ENCODE measurements around the gene IL4R.

DNA sequence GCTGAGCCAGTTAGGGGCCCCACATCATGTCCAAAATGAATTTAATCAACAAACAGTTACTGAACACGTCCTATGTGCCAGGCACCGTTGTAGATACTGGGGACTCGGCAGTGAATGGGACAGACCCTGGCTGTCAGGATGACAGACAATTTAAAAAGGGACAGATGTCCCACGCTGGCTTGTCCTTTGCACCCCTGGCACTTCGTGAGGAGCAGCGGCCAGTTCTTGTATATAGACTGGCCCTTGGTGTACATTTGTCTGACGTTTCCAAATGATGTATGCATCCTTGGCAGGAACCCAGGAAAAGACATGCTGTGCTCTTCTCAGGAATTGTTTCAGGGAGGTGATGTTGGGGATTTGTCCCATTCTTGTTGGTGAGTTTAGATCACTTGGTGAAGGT is 21.1 kb downstream of the IL4R start:
- no peak for TF ChIP-seq EZH2 (optimal IDR thresholded peaks at IDR 0.05; ENCODE audit: low read depth, low read length)
- TF ChIP-seq, protein P1, sequence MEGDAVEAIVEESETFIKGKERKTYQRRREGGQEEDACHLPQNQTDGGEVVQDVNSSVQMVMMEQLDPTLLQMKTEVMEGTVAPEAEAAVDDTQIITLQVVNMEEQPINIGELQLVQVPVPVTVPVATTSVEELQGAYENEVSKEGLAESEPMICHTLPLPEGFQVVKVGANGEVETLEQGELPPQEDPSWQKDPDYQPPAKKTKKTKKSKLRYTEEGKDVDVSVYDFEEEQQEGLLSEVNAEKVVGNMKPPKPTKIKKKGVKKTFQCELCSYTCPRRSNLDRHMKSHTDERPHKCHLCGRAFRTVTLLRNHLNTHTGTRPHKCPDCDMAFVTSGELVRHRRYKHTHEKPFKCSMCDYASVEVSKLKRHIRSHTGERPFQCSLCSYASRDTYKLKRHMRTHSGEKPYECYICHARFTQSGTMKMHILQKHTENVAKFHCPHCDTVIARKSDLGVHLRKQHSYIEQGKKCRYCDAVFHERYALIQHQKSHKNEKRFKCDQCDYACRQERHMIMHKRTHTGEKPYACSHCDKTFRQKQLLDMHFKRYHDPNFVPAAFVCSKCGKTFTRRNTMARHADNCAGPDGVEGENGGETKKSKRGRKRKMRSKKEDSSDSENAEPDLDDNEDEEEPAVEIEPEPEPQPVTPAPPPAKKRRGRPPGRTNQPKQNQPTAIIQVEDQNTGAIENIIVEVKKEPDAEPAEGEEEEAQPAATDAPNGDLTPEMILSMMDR (IDR thresholded peaks at IDR 0.05; ENCODE audit: low read length): no peak
